ENCODE results near the gene MCM5. TPM values are rescaled to one million over a fixed set of nuclear protein-coding genes. Genes with fewer than 3 reads are reported as not detected.

The MCM5 gene
- total RNA-seq, 2 experiments from 2014 or later: 21.6 to 22.6 TPM

- Mint-ChIP-seq H3K9me3 (no peaks in the 10 kb centered on the region), H3K27ac (no peak overlapping the region), H3K36me3 (ENCODE audit: low read depth) (peaks cover 4% of the 10 kb centered on the region), H3K4me1 (ENCODE audit: low read depth) (peaks cover 18% of the 10 kb centered on the region), H3K27me3 (peaks cover 12% of the 10 kb centered on the region), H3K4me3 (no peak overlapping the region)
- intact Hi-C loops (cut with DNase I, micrococcal nuclease): no loop called here
- ATAC-seq (ENCODE audit: poor library complexity) (no peak), DNase-seq (no peak)
- peaks cover 0 to 7% of the 10 kb centered on the region in 2 experiments for H3K27me3 ChIP-seq (ENCODE audit: control insufficient read depth in 1 of 2, insufficient read depth in 2 of 2, low read length in 2 of 2)
- TF ChIP-seq CTCF (IDR thresholded peaks at IDR 0.05): no peak
- H3K9me3 ChIP-seq (ENCODE audit: control insufficient read depth in 1 of 2, insufficient read depth in 1 of 2, low read length in 2 of 2): no peaks in the 10 kb centered on the region
- no peak overlapping the region for H3K27ac ChIP-seq (ENCODE audit: low read depth in 1 of 2, low read length in 2 of 2)
- POLR2A ChIA-PET: no interaction called here
- CTCF ChIA-PET: interaction anchor here (1.5 kb wide), 1 partner anchor 46 kb away, joined by 3 read pairs; no protein-coding TSS in a partner anchor
- H3K4me3 ChIP-seq (ENCODE audit: low read length): no peak overlapping the region
- H3K36me3 ChIP-seq (ENCODE audit: insufficient read depth, low read length): no peaks in the 10 kb centered on the region
- peaks cover 22% of the 10 kb centered on the region for H3K4me1 ChIP-seq (ENCODE audit: insufficient read depth, low read length)
Observed at GRCh38 chr22:35375526-35375925, 24.4 kb upstream of the MCM5 start.

DNA sequence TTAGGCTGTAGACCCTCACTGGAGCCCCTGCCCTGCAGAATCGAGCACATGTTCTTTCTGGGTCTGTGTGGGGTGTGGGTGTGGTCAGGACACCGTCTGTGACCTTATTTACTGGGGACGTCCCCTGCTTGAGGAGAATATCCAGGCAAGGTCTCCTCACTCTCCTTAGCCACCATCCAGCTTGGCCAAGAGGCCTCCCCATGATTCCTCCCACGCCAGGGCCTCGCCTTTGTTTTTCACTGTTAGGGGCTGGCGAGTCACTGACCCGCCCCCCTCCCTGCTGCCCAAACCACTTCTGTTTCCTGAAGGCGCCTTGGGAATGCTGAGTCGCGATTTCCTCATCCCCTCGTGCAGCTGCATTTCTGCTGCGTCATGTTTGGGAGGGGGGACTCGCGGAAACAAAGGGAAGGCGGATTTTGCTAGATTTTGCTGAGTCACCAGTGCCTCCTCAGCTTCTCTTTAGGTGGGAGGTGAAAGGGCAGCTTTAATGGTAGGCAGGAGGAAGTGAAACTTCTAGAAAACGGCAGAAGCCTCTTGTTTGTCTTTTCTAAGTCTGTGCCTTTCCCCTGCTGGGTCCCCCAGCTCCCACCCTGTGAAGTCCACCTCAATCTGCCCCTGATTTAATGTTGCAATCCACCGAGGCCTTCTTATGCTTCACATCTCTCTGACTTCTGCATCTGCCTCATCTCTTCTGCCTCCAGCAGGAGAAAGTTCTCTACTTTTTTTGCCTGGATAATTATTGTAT, 23.0 kb upstream of the MCM5 start:
- Histone ChIP-seq H3K27me3 (ENCODE audit: control insufficient read depth in 1 of 2, insufficient read depth in 2 of 2, low read length in 2 of 2) (peaks cover 8 to 16% of the 10 kb centered on the region in 2 experiments), H3K27ac (ENCODE audit: low read depth in 1 of 2, low read length in 2 of 2) (no peak overlapping the region), H3K36me3 (ENCODE audit: insufficient read depth, low read length) (no peaks in the 10 kb centered on the region), H3K9me3 (ENCODE audit: control insufficient read depth in 1 of 2, insufficient read depth in 1 of 2, low read length in 2 of 2) (no peaks in the 10 kb centered on the region), H3K4me1 (ENCODE audit: insufficient read depth, low read length) (peaks cover 29% of the 10 kb centered on the region), H3K4me3 (ENCODE audit: low read length) (no peak overlapping the region)
- Mint-ChIP-seq H3K9me3 (no peaks in the 10 kb centered on the region), H3K27ac (no peak overlapping the region), H3K4me1 (ENCODE audit: low read depth) (peaks cover 12% of the 10 kb centered on the region), H3K4me3 (no peak overlapping the region), H3K27me3 (peaks cover 10% of the 10 kb centered on the region), H3K36me3 (ENCODE audit: low read depth) (peaks cover 2% of the 10 kb centered on the region)
- ChIA-PET CTCF (interaction anchor here (0.6 to 1.5 kb wide), 2 partner anchors 48 to 73 kb away, joined by 3 read pairs; no protein-coding TSS in a partner anchor), POLR2A (no interaction called here)
- TF ChIP-seq CTCF (IDR thresholded peaks at IDR 0.05): no peak
- intact Hi-C loops (cut with DNase I, micrococcal nuclease): no loop called here
- ATAC-seq (ENCODE audit: poor library complexity): peak; percentile 31
- DNase-seq: peak in 6 of 14 experiments; percentile 9 to 84 (median 46)

GRCh38 chr22:35377735-35378134, 22.2 kb upstream of the MCM5 start:
- Histone ChIP-seq H3K4me3 (ENCODE audit: low read length) (no peak overlapping the region), H3K27ac (ENCODE audit: low read depth in 1 of 2, low read length in 2 of 2) (no peak overlapping the region), H3K4me1 (ENCODE audit: insufficient read depth, low read length) (peaks cover 25% of the 10 kb centered on the region), H3K27me3 (ENCODE audit: control insufficient read depth in 1 of 2, insufficient read depth in 2 of 2, low read length in 2 of 2) (peaks cover 12 to 18% of the 10 kb centered on the region in 2 experiments), H3K9me3 (ENCODE audit: control insufficient read depth in 1 of 2, insufficient read depth in 1 of 2, low read length in 2 of 2) (no peaks in the 10 kb centered on the region), H3K36me3 (ENCODE audit: insufficient read depth, low read length) (no peaks in the 10 kb centered on the region)
- no peaks in the 10 kb centered on the region for H3K36me3 Mint-ChIP-seq (ENCODE audit: low read depth)
- H3K9me3 Mint-ChIP-seq: no peaks in the 10 kb centered on the region
- H3K4me1 Mint-ChIP-seq (ENCODE audit: low read depth): peaks cover 10% of the 10 kb centered on the region
- CTCF ChIA-PET: no interaction called here
- peaks cover 11% of the 10 kb centered on the region for H3K27me3 Mint-ChIP-seq
- ATAC-seq (ENCODE audit: poor library complexity) (no peak), DNase-seq (peak in 1 of 14 experiments; percentile 22)
- POLR2A ChIA-PET: no interaction called here
- TF ChIP-seq CTCF (IDR thresholded peaks at IDR 0.05): no peak
- intact Hi-C loops (cut with DNase I, micrococcal nuclease): no loop called here
- no peak overlapping the region for H3K27ac Mint-ChIP-seq
- no peak overlapping the region for H3K4me3 Mint-ChIP-seq

Data from CD4-positive, alpha-beta T cell (primary cell).